Esophagus squamous epithelium (tissue), 4 donors: ENCODE results near the gene AKNA.

Source experiments
- CTCF ChIP-seq, 6 experiments: fragments of 450-650 bp in 4 of 6; fragments of 200-600 bp in 2 of 6; sonication (generic) in 2 of 6; IDR thresholded peaks; one replicate each; pipeline ENCODE4 v1.5.1; 2016 to 2019; ENCODE audit warnings: antibody characterized with exemption in 6 of 6, mild to moderate bottlenecking in 4 of 6, moderate library complexity in 4 of 6
- POLR2A ChIP-seq, 4 donors: fragments of 450-650 bp; IDR thresholded peaks; one replicate each; pipeline ENCODE4 v1.6.1; 2017; ENCODE audit warnings: antibody characterized with exemption in 4 of 4, mild to moderate bottlenecking in 4 of 4, moderate library complexity in 3 of 4

- TF ChIP-seq CTCF (IDR thresholded peaks at IDR 0.05) (no peak), POLR2A (IDR thresholded peaks at IDR 0.05) (no peak)
Observed at GRCh38 chr9:114430457-114430856, 42.7 kb upstream of the AKNA start.
